ENCODE results near the gene HADHA.

The HADHA gene

DNA sequence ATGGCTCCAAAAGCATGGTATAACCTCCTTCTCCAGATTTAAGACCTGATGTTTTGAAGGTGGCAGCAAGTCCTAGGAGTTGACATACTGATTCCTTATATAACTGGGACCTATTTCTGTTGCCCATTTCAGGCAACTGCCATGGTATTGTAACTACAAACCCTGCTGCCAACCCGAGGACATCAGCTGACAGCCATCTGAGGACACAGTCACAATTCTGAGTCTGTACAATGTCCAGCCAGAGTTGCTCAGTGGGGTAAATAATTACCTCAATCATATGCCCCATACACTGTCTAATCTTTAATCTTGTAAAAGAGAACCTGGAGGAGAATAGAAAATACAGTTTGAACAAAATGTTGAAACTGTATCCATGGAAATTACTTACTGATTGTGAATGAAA is 80.2 kb downstream of the HADHA start:
- no peak for DNase-seq (ENCODE audit: insufficient read length, low spot score)
- no peak for FAIRE-seq
- TF ChIP-seq SPI1 (IDR thresholded peaks at IDR 0.05; ENCODE audit: low read depth, low read length) = no peak
- TF ChIP-seq POU2F2 (IDR thresholded peaks at IDR 0.05; ENCODE audit: low read depth, low read length) = no peak
- TF ChIP-seq PAX5 (IDR thresholded peaks at IDR 0.05; ENCODE audit: insufficient read depth, low read length, severe bottlenecking) = no peak
- no peak for TF ChIP-seq POLR2AphosphoS5 (IDR thresholded peaks at IDR 0.05; ENCODE audit: low read depth, low read length)

DNA sequence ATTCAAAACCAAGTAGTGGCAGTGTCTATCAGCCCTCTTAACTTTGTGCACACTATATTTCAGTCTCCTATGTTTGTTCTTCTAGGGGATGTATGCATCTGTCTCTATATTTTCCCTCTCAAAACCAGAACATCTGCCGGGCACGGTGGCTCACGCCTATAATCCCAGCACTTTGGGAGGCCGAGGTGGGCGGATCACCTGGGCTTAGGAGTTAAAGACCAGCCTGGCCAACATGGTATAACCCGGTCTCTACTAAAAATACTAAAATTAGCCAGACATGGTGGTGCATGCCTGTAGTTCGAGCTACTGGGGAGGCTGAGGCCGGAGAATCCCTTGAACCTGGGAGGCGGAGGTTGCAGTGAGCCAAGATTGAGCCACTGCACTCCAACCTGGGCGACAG is 81.5 kb downstream of the HADHA start:
- TF ChIP-seq SPI1 (IDR thresholded peaks at IDR 0.05; ENCODE audit: low read depth, low read length) (no peak), TAF1 (IDR thresholded peaks at IDR 0.05; ENCODE audit: low read depth, low read length) (no peak), POU2F2 (IDR thresholded peaks at IDR 0.05; ENCODE audit: low read depth, low read length) (no peak), POLR2AphosphoS5 (IDR thresholded peaks at IDR 0.05; ENCODE audit: low read depth, low read length) (no peak), POLR2A (IDR thresholded peaks at IDR 0.05; ENCODE audit: low read depth, low read length) (no peak)
- FAIRE-seq = no peak
- DNase-seq (ENCODE audit: insufficient read length, low spot score) = no peak

DNA sequence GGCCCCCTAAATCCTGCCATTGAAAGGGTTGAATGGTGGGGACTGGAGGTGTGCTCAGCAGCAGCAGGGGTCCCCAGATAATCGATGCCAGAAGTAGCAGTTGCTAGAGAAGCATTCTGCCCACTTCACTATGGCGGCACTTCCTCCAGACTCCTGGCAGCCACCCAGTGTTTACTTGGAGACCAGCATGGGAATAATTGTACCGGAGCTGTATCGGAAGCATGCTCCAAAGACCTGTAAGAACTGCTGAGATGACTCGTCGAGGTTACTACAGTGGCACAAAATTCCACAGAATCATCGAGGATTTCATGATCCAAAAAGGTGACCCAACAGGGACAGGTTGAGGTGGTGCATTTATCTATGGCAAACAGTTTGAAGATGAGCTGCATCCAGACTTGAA is 82.5 kb downstream of the HADHA start:
- TF ChIP-seq TAF1 (IDR thresholded peaks at IDR 0.05; ENCODE audit: low read depth, low read length) = no peak
- TF ChIP-seq POLR2AphosphoS5 (IDR thresholded peaks at IDR 0.05; ENCODE audit: low read depth, low read length) = no peak
- no peak for TF ChIP-seq SPI1 (IDR thresholded peaks at IDR 0.05; ENCODE audit: low read depth, low read length)
- TF ChIP-seq PAX5 (IDR thresholded peaks at IDR 0.05; ENCODE audit: insufficient read depth, low read length, severe bottlenecking) = no peak
- no peak for TF ChIP-seq POLR2A (IDR thresholded peaks at IDR 0.05; ENCODE audit: low read depth, low read length)
- no peak for TF ChIP-seq POU2F2 (IDR thresholded peaks at IDR 0.05; ENCODE audit: low read depth, low read length)
- DNase-seq (ENCODE audit: insufficient read length, low spot score) (no peak), FAIRE-seq (no peak)

DNA sequence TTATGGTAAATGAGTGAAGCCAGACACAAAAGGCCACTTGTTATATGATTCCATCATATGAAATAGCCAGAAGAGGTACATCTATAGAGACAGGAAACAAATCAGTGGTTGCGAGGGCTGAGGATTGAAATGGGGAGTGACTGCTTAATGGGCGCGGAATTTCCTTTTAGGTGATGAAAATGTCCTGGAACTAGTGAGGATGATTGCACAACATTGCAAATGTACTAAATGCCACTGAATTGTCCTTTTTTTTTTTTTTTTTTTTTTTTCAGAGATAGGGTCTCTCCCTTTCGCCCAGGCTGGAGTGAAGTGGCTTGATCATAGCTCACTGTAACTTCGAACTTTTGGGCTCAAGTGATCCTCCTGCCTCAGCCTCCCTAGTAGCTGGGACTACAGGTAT is 86.9 kb downstream of the HADHA start:
- TF ChIP-seq TAF1 (IDR thresholded peaks at IDR 0.05; ENCODE audit: low read depth, low read length) (no peak), POLR2AphosphoS5 (IDR thresholded peaks at IDR 0.05; ENCODE audit: low read depth, low read length) (no peak), POU2F2 (IDR thresholded peaks at IDR 0.05; ENCODE audit: low read depth, low read length) (no peak), SPI1 (IDR thresholded peaks at IDR 0.05; ENCODE audit: low read depth, low read length) (no peak), PAX5 (IDR thresholded peaks at IDR 0.05; ENCODE audit: insufficient read depth, low read length, severe bottlenecking) (no peak), POLR2A (IDR thresholded peaks at IDR 0.05; ENCODE audit: low read depth, low read length) (no peak)
- FAIRE-seq (no peak), DNase-seq (ENCODE audit: insufficient read length, low spot score) (no peak)

DNA sequence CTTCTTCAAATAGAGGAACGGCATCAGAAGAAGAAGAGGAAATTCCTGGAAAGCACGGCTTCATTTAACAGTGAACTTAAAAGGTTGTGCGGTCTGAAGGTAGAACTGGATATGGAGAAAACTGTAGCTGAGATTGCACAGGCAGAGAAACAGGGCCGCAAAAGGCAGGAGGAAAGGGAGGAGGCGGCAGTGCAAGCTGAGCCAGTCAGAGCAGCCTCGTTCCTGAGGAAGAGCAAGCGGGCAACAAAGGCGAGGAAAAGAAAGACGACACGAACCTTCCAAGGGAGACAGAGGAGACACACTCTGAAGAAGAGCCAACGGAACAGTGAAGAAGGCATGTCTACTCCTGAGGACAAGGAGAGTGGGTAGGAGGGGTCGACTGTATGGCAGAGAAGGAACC is 94.2 kb downstream of the HADHA start:
- DNase-seq (ENCODE audit: insufficient read length, low spot score) = no peak
- FAIRE-seq = no peak
- TF ChIP-seq POLR2A (IDR thresholded peaks at IDR 0.05; ENCODE audit: low read depth, low read length) (no peak), POU2F2 (IDR thresholded peaks at IDR 0.05; ENCODE audit: low read depth, low read length) (no peak), TAF1 (IDR thresholded peaks at IDR 0.05; ENCODE audit: low read depth, low read length) (no peak), PAX5 (IDR thresholded peaks at IDR 0.05; ENCODE audit: insufficient read depth, low read length, severe bottlenecking) (no peak), POLR2AphosphoS5 (IDR thresholded peaks at IDR 0.05; ENCODE audit: low read depth, low read length) (no peak), SPI1 (IDR thresholded peaks at IDR 0.05; ENCODE audit: low read depth, low read length) (no peak)

DNA sequence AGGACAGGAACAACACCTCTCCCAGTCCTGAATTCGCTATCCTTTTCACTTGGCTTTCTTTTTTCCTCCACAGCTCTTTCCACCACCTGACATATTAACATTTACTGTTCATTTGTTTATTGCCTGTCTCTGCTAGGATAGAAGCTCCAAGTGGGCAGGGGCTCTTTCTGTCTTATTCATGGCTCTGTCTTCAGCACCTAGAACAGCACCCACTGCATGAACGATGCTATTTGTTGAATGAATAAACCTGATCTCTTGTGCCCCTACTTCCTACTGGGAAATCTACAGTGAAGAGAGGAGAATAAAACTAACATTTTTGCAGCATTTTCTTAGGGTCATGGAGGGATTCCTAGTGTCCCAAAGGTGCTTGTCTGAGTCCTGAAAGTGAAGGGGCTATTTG is 95.9 kb downstream of the HADHA start:
- no peak for FAIRE-seq
- no peak for DNase-seq (ENCODE audit: insufficient read length, low spot score)
- TF ChIP-seq POLR2A (IDR thresholded peaks at IDR 0.05; ENCODE audit: low read depth, low read length) (no peak), PAX5 (IDR thresholded peaks at IDR 0.05; ENCODE audit: insufficient read depth, low read length, severe bottlenecking) (no peak), SPI1 (IDR thresholded peaks at IDR 0.05; ENCODE audit: low read depth, low read length) (no peak), POLR2AphosphoS5 (IDR thresholded peaks at IDR 0.05; ENCODE audit: low read depth, low read length) (no peak), POU2F2 (IDR thresholded peaks at IDR 0.05; ENCODE audit: low read depth, low read length) (no peak), TAF1 (IDR thresholded peaks at IDR 0.05; ENCODE audit: low read depth, low read length) (no peak)

DNA sequence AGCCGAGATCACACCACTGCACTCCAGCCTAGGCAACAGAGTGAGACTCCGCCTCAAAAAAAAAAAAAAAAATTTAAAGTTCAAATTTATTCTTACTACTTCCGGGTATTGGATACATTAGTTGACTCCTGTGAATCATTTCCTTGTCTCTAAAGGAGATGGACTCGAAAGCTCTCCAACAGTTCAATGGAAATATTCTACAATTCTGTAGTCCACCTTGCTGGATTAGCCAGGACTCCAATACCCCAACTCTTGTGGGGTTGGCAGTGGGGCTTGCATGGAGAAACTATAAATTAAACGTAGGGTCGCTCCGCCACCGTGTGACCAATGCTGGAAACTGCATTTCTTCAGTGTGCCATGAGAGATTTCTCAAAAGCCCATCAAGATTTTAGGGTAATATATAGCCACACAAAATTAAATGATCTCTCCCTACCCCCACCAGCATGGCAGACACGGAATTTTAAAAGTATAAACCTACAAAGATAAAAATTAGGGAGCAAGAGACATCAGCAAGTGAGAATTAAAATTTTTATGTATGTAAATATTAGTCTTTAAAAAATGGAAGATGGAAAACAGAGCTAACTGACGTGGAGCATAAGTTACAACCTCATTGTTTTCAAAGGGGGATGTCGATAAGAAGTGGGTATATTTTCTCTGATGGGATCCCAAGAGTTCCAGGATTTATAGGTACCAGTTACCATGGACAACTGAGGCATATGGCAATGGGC is 99.3 kb downstream of the HADHA start:
- FAIRE-seq (peak; percentile 77), DNase-seq (ENCODE audit: insufficient read length, low spot score) (peak; percentile 41)
- TF ChIP-seq SPI1 (IDR thresholded peaks at IDR 0.05; ENCODE audit: low read depth, low read length) (no peak), POU2F2 (IDR thresholded peaks at IDR 0.05; ENCODE audit: low read depth, low read length) (no peak), POLR2A (IDR thresholded peaks at IDR 0.05; ENCODE audit: low read depth, low read length) (no peak), TAF1 (IDR thresholded peaks at IDR 0.05; ENCODE audit: low read depth, low read length) (no peak), PAX5 (IDR thresholded peaks at IDR 0.05; ENCODE audit: insufficient read depth, low read length, severe bottlenecking) (no peak), POLR2AphosphoS5 (IDR thresholded peaks at IDR 0.05; ENCODE audit: low read depth, low read length) (no peak)

DNA sequence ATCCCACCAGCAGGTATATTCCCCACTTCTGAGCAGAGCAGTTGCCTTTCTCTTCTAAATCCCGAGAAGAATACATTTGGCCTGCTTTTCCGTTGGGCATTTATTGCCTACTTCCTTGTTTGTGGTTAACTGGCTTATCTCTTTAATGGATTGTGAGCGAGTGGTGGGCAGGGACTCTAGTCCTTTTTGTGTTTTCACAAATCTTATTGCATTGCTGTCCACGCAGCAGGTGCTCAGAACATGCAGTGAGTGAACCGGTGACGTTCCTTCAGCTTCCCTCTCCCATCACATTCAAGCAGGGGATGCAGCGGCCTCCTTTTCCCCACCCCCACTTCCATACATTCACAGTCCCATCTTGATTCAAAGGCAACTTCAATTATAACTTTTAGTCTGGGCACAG is 100.4 kb downstream of the HADHA start:
- TF ChIP-seq POLR2A (IDR thresholded peaks at IDR 0.05; ENCODE audit: low read depth, low read length) (no peak), POU2F2 (IDR thresholded peaks at IDR 0.05; ENCODE audit: low read depth, low read length) (no peak), PAX5 (IDR thresholded peaks at IDR 0.05; ENCODE audit: insufficient read depth, low read length, severe bottlenecking) (no peak), SPI1 (IDR thresholded peaks at IDR 0.05; ENCODE audit: low read depth, low read length) (no peak), POLR2AphosphoS5 (IDR thresholded peaks at IDR 0.05; ENCODE audit: low read depth, low read length) (no peak), TAF1 (IDR thresholded peaks at IDR 0.05; ENCODE audit: low read depth, low read length) (no peak)
- no peak for FAIRE-seq
- no peak for DNase-seq (ENCODE audit: insufficient read length, low spot score)

DNA sequence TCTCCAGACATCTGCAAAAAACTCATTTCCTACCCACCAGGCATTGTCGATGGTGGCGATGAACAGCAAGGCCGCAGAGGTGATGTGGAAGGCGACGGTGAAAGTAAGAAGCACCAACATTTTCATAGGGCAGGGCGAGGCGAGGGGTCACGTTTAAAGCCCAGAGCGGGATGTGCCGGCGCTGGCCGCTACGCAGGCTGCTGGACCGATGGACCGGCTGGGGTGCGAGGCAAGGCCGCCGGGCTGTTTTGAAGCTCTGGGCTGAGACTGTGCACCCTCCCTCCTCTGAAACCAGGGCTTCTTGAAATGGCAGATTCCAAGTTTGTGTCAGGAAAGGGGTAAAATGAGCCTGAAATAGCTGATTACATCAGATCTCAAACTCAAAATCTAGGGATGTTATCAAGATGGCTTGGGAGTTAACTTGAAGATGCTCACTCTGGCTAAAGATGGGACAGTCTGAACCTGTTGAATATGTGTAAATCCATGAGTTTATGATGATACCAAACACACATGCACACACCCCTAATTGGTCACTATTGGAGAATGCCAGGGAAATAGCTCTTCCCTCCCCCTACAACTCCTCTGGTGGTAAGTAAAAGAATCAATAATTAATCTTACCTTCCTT is 103.2 kb downstream of the HADHA start:
- no peak for TF ChIP-seq POLR2AphosphoS5 (IDR thresholded peaks at IDR 0.05; ENCODE audit: low read depth, low read length)
- TF ChIP-seq POLR2A (IDR thresholded peaks at IDR 0.05; ENCODE audit: low read depth, low read length) = no peak
- no peak for TF ChIP-seq PAX5 (IDR thresholded peaks at IDR 0.05; ENCODE audit: insufficient read depth, low read length, severe bottlenecking)
- no peak for TF ChIP-seq POU2F2 (IDR thresholded peaks at IDR 0.05; ENCODE audit: low read depth, low read length)
- TF ChIP-seq SPI1 (IDR thresholded peaks at IDR 0.05; ENCODE audit: low read depth, low read length) = no peak
- no peak for TF ChIP-seq TAF1 (IDR thresholded peaks at IDR 0.05; ENCODE audit: low read depth, low read length)
- DNase-seq (ENCODE audit: insufficient read length, low spot score) (no peak), FAIRE-seq (no peak)

Measured in GM12891 (cell line).